ENCODE results near the gene ZCCHC14. TPM values are rescaled to one million over a fixed set of nuclear protein-coding genes. Genes with fewer than 3 reads are reported as not detected.
A peak's percentile ranks its signal among the peaks of the same experiment; 100 is the strongest.

ZCCHC14 gene
- total RNA-seq, 4 donors from 2014 or later = 21.8 to 64.0 (median 28.8) TPM

DNA sequence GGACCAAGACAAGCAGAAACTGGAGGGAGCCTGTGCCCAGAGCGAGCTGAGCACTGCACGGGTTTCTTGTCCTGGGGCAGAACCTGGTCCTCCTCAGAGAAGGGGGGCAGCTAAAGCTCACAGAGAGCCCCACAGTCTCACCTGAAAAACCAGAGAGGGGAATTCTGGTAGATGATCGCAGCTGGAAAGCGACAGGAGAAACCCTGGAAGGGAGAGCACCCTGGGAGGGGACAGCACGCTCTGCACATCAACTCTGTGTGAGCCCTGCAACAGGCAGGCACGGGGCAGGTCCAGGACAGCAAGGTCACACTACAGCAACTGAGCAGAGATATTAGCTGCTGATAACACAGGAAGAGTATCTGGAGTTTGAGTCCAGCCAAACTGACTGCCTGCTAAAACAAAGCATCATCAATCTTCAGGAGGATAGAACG is 18.2 kb downstream of the ZCCHC14 start:
- no peaks in the 10 kb centered on the region for H3K36me3 ChIP-seq
- no peak overlapping the region for H3K27ac ChIP-seq
- TF ChIP-seq POLR2A (IDR thresholded peaks at IDR 0.05) = no peak
- no peak for TF ChIP-seq EP300 (IDR thresholded peaks at IDR 0.05)
- no peak for TF ChIP-seq POLR2AphosphoS5 (IDR thresholded peaks at IDR 0.05)
- TF ChIP-seq, protein P1, sequence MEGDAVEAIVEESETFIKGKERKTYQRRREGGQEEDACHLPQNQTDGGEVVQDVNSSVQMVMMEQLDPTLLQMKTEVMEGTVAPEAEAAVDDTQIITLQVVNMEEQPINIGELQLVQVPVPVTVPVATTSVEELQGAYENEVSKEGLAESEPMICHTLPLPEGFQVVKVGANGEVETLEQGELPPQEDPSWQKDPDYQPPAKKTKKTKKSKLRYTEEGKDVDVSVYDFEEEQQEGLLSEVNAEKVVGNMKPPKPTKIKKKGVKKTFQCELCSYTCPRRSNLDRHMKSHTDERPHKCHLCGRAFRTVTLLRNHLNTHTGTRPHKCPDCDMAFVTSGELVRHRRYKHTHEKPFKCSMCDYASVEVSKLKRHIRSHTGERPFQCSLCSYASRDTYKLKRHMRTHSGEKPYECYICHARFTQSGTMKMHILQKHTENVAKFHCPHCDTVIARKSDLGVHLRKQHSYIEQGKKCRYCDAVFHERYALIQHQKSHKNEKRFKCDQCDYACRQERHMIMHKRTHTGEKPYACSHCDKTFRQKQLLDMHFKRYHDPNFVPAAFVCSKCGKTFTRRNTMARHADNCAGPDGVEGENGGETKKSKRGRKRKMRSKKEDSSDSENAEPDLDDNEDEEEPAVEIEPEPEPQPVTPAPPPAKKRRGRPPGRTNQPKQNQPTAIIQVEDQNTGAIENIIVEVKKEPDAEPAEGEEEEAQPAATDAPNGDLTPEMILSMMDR (IDR thresholded peaks at IDR 0.05) = no peak
- peaks cover 63% of the 10 kb centered on the region for H3K4me1 ChIP-seq
- H3K27me3 ChIP-seq = no peaks in the 10 kb centered on the region
- H3K9me3 ChIP-seq = no peaks in the 10 kb centered on the region
- no peak overlapping the region for H3K4me3 ChIP-seq
- 79% methylated on average over 7 of the region's 7 CpGs for WGBS
- no peak for DNase-seq (ENCODE audit: low spot score in 2 of 2)

DNA sequence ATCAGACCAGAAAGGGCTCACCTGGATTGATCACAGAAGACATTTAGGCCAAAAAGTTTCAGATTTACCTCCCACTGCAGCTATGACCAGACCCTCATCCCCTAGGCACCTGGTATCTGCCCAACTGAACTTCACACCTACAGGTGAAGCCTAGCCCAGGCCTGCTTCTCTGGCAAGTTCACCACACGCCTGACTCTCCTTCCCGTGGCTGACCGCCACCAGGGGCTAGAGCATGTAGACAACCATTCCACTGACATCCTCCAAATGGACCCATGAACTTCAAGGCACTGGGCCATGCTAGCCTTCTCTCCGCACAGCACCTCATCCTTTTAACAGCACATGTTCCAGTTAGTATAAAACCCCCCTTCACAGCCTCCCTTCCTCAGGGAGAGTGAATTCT is 18.8 kb downstream of the ZCCHC14 start:
- Histone ChIP-seq H3K4me3 (no peak overlapping the region), H3K27ac (no peak overlapping the region), H3K4me1 (peaks cover 69% of the 10 kb centered on the region), H3K36me3 (no peaks in the 10 kb centered on the region), H3K9me3 (no peaks in the 10 kb centered on the region), H3K27me3 (no peaks in the 10 kb centered on the region)
- TF ChIP-seq EP300 (IDR thresholded peaks at IDR 0.05) (no peak), POLR2AphosphoS5 (IDR thresholded peaks at IDR 0.05) (no peak), POLR2A (IDR thresholded peaks at IDR 0.05) (no peak)
- TF ChIP-seq, protein P1 (IDR thresholded peaks at IDR 0.05) = no peak
- 93% methylated on average over 4 of the region's 4 CpGs for WGBS
- DNase-seq (ENCODE audit: low spot score in 2 of 2) = no peak

DNA sequence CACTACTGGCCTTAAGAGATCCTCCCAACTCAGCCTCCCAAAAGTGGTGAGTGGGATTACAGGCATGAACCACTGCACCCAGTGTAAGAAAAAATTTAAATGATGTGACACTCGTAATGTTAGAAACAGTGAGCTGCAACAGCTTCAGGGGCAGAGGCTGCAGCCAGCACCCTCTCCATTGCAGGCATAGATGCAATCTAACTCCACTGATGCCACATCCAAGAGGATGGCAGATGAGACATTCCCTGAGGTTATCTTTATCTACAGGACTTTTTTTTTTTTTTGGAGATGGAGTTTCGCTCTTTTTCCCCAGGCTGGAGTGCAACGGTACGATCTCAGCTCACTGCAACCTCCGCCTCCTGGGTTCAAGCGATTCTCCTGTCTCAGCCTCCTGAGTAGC is 19.9 kb downstream of the ZCCHC14 start:
- Histone ChIP-seq H3K4me3 (no peak overlapping the region), H3K4me1 (peaks cover 75% of the 10 kb centered on the region), H3K36me3 (no peaks in the 10 kb centered on the region), H3K27me3 (no peaks in the 10 kb centered on the region), H3K9me3 (no peaks in the 10 kb centered on the region), H3K27ac (no peak overlapping the region)
- WGBS = 95% methylated on average over 6 of the region's 6 CpGs
- no peak for DNase-seq (ENCODE audit: low spot score in 2 of 2)
- no peak for TF ChIP-seq POLR2A (IDR thresholded peaks at IDR 0.05)
- TF ChIP-seq, protein P1 (IDR thresholded peaks at IDR 0.05) = no peak
- TF ChIP-seq POLR2AphosphoS5 (IDR thresholded peaks at IDR 0.05) = no peak
- no peak for TF ChIP-seq EP300 (IDR thresholded peaks at IDR 0.05)

DNA sequence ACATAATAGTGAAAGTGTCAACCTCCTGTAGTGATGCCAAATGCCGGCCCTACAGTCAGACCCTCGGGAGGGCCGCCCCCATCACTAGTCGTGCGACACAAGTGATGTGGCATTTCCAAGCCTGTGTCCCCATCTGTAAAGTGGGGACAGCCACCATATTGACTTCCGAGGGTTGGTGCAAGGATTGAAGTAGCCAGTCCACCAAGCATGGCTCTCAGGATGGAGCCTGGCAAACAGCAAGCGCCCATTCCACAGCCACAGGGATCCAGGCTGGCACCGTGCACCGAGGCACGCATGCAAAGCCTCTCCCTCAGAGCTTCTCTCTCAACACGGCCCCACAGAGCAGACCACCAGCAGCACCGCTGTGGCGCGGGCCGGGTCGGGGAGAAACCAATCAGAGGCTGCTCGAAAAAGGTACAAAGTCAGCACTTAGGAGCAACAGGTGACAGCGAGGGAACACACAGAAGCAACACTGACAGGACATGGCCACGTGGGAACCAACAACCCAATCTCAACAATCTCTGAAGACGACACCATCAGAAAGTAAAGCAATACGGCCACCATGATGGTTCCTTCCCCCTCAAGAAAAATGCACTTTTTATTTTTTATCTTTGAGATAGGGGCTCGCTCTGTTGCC is 20.6 kb downstream of the ZCCHC14 start:
- TF ChIP-seq POLR2A (IDR thresholded peaks at IDR 0.05) = no peak
- no peak for TF ChIP-seq POLR2AphosphoS5 (IDR thresholded peaks at IDR 0.05)
- no peak for TF ChIP-seq EP300 (IDR thresholded peaks at IDR 0.05)
- TF ChIP-seq, protein P1 (IDR thresholded peaks at IDR 0.05) = no peak
- H3K4me3 ChIP-seq = no peak overlapping the region
- no peaks in the 10 kb centered on the region for H3K9me3 ChIP-seq
- WGBS = 92% methylated on average over 22 of the region's 22 CpGs
- no peak overlapping the region for H3K27ac ChIP-seq
- H3K4me1 ChIP-seq = peaks cover 76% of the 10 kb centered on the region
- no peak for DNase-seq (ENCODE audit: low spot score in 2 of 2)
- H3K36me3 ChIP-seq = no peaks in the 10 kb centered on the region
- H3K27me3 ChIP-seq = no peaks in the 10 kb centered on the region

DNA sequence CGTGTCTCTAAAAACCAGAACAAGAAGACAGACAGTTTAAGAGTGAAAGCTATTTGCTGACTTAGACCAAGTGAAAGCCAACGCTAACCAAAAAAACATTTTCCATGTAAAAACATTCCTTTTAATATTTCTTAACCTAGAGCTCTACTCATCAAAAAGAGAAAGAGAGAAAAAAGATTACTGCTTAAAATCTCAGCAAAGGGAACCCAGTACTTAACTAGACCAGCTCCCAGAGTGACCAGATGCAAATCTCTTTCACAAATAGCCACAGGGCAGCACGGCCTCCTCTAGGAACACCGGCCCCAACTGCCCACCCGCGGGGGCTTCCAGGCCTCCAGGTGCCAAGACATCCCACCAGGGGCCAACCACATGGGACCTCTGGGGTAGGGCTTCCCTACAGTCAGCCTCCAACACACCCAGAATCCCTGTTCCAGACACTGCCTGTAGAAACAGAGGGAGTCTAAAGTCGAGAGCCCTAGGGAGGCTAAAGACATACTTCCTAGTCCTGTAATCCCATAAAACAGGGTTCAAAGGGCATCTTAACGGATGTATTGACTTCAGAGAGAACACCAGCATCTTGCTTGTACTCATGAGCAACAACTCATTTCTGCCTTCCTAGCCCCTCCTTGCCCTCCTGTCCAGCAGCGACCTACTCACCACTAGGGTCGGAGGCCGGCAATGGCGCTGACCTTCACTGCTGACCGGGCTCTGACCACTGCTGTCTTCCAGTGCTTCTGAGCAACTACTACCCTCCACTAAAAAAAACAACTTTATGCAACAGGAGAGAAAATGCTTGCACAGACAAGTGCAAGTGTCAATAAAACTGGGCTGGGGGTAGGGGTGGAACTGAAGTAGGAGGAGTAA is 21.3 kb downstream of the ZCCHC14 start:
- Histone ChIP-seq H3K36me3 (no peaks in the 10 kb centered on the region), H3K4me1 (peaks cover 77% of the 10 kb centered on the region), H3K4me3 (no peak overlapping the region), H3K9me3 (no peaks in the 10 kb centered on the region), H3K27me3 (no peaks in the 10 kb centered on the region), H3K27ac (peak overlapping the region; percentile 69)
- WGBS = 65% methylated on average over 13 of the region's 13 CpGs
- TF ChIP-seq POLR2A (IDR thresholded peaks at IDR 0.05) (no peak), EP300 (IDR thresholded peaks at IDR 0.05) (no peak), POLR2AphosphoS5 (IDR thresholded peaks at IDR 0.05) (no peak)
- TF ChIP-seq, protein P1 (IDR thresholded peaks at IDR 0.05) = no peak
- no peak for DNase-seq (ENCODE audit: low spot score in 2 of 2)
